AG10803 (cell line): ENCODE measurements around the gene KLHDC3.

Experiments used
- DNase-seq: peaks from one replicate; pipeline ENCODE4 v3.0.0; 2010; ENCODE audit warnings: low read depth
- H3K4me3 ChIP-seq: 2 replicates; pipeline ENCODE4 v1.5.1; 2011; ENCODE audit warnings: mild to moderate bottlenecking, low read length, control low read depth
- TF ChIP-seq, protein P1 (sequence below): conservative IDR thresholded peaks from 2 replicates; pipeline ENCODE4 v1.5.1; 2011; ENCODE audit warnings: mild to moderate bottlenecking, low read length, control low read depth, inconsistent platforms

The KLHDC3 gene

DNA sequence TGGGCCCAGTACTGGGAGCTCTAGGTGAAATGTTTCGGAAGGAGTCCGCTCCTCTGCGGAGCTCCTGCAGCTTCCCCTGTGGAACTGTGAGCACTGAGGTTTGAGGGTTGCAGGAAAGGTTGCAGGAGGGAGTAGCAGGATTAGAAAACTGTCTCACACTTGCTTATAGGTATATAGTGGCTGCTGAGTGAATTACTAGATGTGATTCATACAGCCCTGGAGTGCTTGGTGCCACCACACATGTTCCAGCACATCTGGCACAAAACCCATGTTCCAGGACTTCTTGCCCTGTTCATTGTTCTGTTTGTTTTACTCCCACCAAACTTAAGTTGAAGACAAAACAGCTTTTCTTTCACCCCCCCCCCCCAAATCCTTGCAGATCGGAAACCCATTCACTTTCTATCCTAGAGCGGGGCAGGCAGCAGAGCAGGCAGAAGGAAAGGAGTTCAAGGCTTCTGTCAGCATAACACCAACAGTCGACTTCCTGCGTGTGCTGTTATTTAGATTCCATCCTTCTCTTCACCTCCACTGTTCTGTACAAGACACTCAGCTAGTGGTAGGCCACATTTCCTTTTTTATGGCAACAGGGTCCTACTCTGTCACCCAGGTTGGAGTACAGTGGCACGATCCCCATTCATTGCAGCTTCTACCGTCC lies 34.4 kb upstream of the KLHDC3 start:
- peak; percentile 38 for DNase-seq

DNA sequence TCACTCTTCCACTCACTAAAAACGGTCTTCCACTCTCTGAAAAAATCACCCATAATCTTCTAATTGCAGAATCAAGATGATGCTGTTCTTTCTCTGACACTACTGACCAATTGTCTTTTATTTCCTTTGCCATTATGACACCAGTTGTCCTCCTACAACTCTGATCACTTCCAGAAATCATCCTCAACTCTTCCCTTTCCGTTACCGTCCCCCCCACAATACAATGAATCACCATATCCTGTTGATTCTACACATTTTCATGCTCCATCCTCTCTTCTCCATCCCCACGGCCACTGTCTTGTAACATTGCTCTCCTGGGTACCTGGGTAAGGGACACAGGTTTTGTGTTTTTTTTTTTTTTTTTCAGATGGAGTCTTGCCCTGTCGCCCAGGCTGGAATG lies 32.2 kb upstream of the KLHDC3 start:
- TF ChIP-seq, protein P1, sequence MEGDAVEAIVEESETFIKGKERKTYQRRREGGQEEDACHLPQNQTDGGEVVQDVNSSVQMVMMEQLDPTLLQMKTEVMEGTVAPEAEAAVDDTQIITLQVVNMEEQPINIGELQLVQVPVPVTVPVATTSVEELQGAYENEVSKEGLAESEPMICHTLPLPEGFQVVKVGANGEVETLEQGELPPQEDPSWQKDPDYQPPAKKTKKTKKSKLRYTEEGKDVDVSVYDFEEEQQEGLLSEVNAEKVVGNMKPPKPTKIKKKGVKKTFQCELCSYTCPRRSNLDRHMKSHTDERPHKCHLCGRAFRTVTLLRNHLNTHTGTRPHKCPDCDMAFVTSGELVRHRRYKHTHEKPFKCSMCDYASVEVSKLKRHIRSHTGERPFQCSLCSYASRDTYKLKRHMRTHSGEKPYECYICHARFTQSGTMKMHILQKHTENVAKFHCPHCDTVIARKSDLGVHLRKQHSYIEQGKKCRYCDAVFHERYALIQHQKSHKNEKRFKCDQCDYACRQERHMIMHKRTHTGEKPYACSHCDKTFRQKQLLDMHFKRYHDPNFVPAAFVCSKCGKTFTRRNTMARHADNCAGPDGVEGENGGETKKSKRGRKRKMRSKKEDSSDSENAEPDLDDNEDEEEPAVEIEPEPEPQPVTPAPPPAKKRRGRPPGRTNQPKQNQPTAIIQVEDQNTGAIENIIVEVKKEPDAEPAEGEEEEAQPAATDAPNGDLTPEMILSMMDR, result no peak
- H3K4me3 ChIP-seq, result no peak overlapping the region
- DNase-seq, result no peak

More for the DNA sequence above, 34.4 kb upstream of the KLHDC3 start:
- peak overlapping the region; percentile 76 for H3K4me3 ChIP-seq
- TF ChIP-seq, protein P1, result peak; percentile 7; the same call in 1 of the 2 replicates

DNA sequence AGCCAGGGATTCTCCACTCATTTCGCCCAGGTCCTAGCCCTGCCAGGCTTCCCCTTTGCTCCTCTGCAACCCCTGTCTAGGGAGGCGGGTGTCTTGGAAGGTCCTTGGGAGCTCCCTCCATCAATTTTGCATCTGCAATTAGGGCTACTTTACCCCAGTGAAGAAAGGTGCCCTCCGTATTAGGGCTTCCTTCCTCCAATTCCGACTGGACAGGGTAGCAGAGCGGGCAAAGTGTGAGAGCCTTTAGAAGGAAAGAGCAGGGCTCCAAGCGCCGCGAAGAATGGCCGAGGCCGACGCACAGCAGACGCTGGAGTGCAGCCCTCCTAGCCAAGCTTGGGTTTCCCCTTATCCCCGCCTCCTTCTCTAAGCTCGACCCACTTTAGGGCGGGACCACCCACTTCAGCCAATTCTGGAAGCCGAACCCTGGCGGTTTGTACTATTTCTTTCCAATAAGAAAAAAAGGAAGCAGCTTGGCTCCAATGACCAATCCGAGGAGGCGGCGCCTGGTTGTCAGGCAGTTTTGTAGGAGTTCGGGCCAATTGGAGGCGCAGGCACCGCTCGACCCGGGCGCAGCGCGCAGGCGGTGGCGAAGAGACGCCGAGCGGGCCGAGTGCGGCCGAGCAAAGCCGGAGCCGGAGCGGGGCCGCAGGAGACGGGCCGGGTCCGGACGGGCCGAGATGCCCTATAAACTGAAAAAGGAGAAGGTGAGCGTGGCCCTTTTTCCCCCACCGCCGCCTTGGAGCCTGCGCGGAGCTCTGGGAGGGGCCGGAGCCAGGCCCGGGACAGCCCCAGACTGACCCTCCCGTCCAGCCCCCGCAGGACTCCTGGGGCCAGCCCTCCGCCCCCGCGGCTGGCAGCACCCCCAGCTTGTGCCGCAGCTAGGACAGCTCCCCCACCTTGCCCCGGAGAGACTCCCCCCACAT lies 29.8 kb upstream of the KLHDC3 start, which contains the start of gene PPP2R5D:
Gene PPP2R5D, plus strand, starts transcription at position 570 of the 923 bp plus-strand sequence. Its CDS starts 108 bp downstream, at position 678.
- DNase-seq, result peak; percentile 98
- TF ChIP-seq, protein P1, result no peak
- peak within 1 kb of the TSS; percentile 74 for H3K4me3 ChIP-seq

DNA sequence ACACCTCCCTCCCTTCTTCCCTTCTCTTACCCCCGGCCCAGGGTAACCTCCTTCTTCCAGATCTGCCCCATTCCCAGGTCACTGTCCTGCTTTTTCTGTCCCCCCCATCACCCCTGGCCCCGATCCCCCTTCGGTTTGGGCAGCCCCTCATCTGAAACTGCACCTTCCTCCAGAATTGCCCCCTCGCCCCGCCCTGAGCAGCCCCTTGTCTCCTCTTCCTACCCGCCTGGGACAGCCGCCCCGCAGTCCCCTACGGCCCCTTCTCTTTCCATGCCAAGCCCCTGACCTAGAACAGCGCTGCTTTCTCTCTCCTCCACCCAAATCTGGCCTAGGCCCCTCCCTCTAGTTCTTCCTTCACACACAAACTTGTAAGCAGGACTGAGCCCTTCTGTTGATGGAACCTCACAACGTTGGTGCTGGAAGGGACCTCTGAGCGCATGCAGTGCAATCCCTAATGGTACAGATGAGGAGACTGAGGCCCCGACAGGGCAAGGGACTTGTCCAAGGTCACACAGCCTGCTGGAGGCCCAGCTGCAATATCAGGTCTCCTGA lies 29.0 kb upstream of the KLHDC3 start:
- DNase-seq, result no peak
- TF ChIP-seq, protein P1, result no peak
- peak overlapping the region; percentile 74 for H3K4me3 ChIP-seq

- no peak for DNase-seq
- H3K4me3 ChIP-seq, result no peak overlapping the region
- TF ChIP-seq, protein P1, result no peak
Measured at GRCh38 chr6:42987533-42988451, 26.3 kb upstream of the KLHDC3 start.

GRCh38 chr6:42988486-42989020 lies 25.5 kb upstream of the KLHDC3 start:
- DNase-seq, result peak; percentile 33
- TF ChIP-seq, protein P1, result no peak
- H3K4me3 ChIP-seq, result no peak overlapping the region
